Retinal pigment epithelial cell (primary cell): ENCODE results near the gene CEMIP2.
A peak's percentile ranks its signal among the peaks of the same experiment; 100 is the strongest.

Experiments
- DNase-seq: peaks from one replicate; pipeline ENCODE4 v3.0.0-alpha.2; 2010; ENCODE audit warnings: low read depth
- H3K4me3 ChIP-seq: 2 replicates; pipeline ENCODE4 v1.5.1; 2011; ENCODE audit warnings: mild to moderate bottlenecking, low read length, control low read depth, moderate library complexity
- CTCF ChIP-seq: conservative IDR thresholded peaks from 2 replicates; pipeline ENCODE4 v1.5.1; 2011; ENCODE audit warnings: low read depth, low read length, control low read depth, inconsistent platforms

The CEMIP2 gene

GRCh38 chr9:71765693-71766092, 2.6 kb downstream of the CEMIP2 start:
- no peak for TF ChIP-seq CTCF
- no peak for DNase-seq
- peak overlapping the region; percentile 20 for H3K4me3 ChIP-seq

- no peak overlapping the region for H3K4me3 ChIP-seq
- no peak for DNase-seq
- no peak for TF ChIP-seq CTCF
Measured at GRCh38 chr9:71764891-71765290, 3.4 kb downstream of the CEMIP2 start.

GRCh38 chr9:71764463-71764862, 3.9 kb downstream of the CEMIP2 start:
- no peak for DNase-seq
- no peak for TF ChIP-seq CTCF
- H3K4me3 ChIP-seq, result no peak overlapping the region

GRCh38 chr9:71763832-71764231, 4.5 kb downstream of the CEMIP2 start:
- no peak for DNase-seq
- H3K4me3 ChIP-seq, result no peak overlapping the region
- no peak for TF ChIP-seq CTCF

- no peak for TF ChIP-seq CTCF
- H3K4me3 ChIP-seq, result no peak overlapping the region
Measured at GRCh38 chr9:71762900-71763653, 5.2 kb downstream of the CEMIP2 start.

GRCh38 chr9:71761938-71762353, 6.4 kb downstream of the CEMIP2 start:
- H3K4me3 ChIP-seq, result no peak overlapping the region
- DNase-seq, result no peak
- TF ChIP-seq CTCF, result no peak

More at GRCh38 chr9:71762900-71763653, 5.2 kb downstream of the CEMIP2 start:
- DNase-seq, result no peak

GRCh38 chr9:71760901-71761300, 7.4 kb downstream of the CEMIP2 start:
- no peak for DNase-seq
- no peak for TF ChIP-seq CTCF
- H3K4me3 ChIP-seq, result no peak overlapping the region
